Stimulated activated naive B cell treated with anti-CD40 and anti-IgM and Interleukin-4, amounts not matched to agents 10 μg/mL and 1 μg/mL and 100 μg/mL, for 72 hours (primary cell): ENCODE data around the gene MASP1.
"Not testable (repeated sequence)": the region's sequence is repeated elsewhere in the genome, so short reads cannot be mapped to it uniquely, and the experiment has no call there.

Source experiments
- ATAC-seq, 2 donors: fragments of 150-1000 bp; cut with Tn5 transposase; replicated peaks; 2 replicates each; pipeline ENCODE4 v1.10.0; 2021; ENCODE audit warnings: moderate library complexity in 1 of 2
- DNase-seq: peaks from one replicate; pipeline ENCODE4 v3.0.0; 2021
- H3K27ac Mint-ChIP-seq: one replicate; pipeline ENCODE4 v1.8.0; 2022; ENCODE audit warnings: mild to moderate bottlenecking, mixed read lengths
- H3K27me3 Mint-ChIP-seq, 2 donors: one replicate each; pipeline ENCODE4 v1.8.0; 2022; ENCODE audit warnings: mixed read lengths in 2 of 2
- H3K36me3 Mint-ChIP-seq, 2 donors: one replicate each; pipeline ENCODE4 v1.8.0; 2022; ENCODE audit warnings: mixed read lengths in 2 of 2, mild to moderate bottlenecking in 1 of 2
- H3K4me1 Mint-ChIP-seq, 2 donors: one replicate each; pipeline ENCODE4 v1.8.0; 2022; ENCODE audit warnings: mixed read lengths in 2 of 2, mild to moderate bottlenecking in 1 of 2
- H3K4me3 Mint-ChIP-seq, 2 donors: one replicate each; pipeline ENCODE4 v1.8.0; 2022; ENCODE audit warnings: mild to moderate bottlenecking in 2 of 2, mixed read lengths in 2 of 2, moderate library complexity in 1 of 2
- H3K9me3 Mint-ChIP-seq, 2 donors: one replicate each; pipeline ENCODE4 v1.8.0; 2022; ENCODE audit warnings: mixed read lengths in 2 of 2, mild to moderate bottlenecking in 1 of 2

The MASP1 gene

DNA sequence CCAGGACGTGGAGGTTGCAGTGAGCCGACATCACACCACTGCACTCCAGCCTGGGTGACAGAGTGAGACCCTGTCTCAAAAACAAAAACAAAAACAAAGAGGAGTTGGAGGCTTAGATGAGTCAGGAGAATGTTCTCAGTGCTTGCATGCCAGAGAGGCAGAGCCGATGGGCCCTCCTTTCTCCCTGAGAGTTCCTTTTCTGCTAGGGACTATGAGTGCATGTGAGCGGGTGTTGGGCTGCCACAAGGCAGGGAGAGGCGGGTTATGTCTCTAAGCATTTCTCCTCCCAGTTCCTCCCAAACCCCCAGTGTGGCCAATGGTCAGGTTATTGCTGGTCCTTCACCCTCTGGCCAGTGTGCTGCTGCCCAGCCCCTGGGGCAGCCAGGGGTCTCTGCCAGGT, 49.1 kb downstream of the MASP1 start:
- no peak for ATAC-seq
- DNase-seq = no peak
- Mint-ChIP-seq H3K36me3 (no peaks in the 10 kb centered on the region), H3K4me3 (no peak overlapping the region), H3K9me3 (peaks cover 4 to 5% of the 10 kb centered on the region in 2 donors), H3K27ac (no peak overlapping the region), H3K27me3 (peaks cover 13 to 18% of the 10 kb centered on the region in 2 donors), H3K4me1 (peaks cover 0 to 3% of the 10 kb centered on the region in 2 donors)

DNA sequence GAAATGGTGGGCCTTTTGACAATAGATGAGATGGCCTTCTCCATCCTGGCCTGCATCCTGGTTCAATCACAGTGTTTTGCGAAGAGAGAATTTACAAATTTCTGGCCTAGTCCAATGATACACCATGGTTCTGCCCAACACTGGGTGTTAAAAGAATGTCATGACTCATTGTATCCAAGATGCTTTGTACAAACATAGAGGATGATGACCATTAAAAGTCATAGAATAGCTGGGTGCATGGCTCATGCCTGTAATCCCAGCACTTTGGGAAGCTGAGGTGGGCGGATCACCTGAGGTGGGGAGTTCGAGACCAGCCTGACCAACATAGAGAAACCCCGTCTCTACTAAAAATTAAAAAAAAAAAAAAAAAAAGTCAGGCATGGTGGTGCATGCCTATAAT, 52.7 kb downstream of the MASP1 start:
- H3K4me3 Mint-ChIP-seq, H3K4me1 Mint-ChIP-seq, H3K27me3 Mint-ChIP-seq, H3K36me3 Mint-ChIP-seq, DNase-seq, H3K27ac Mint-ChIP-seq, H3K9me3 Mint-ChIP-seq, ATAC-seq: not testable (repeated sequence)

- DNase-seq = no peak
- Mint-ChIP-seq H3K4me1 (no peaks in the 10 kb centered on the region), H3K27me3 (peaks cover 0 to 4% of the 10 kb centered on the region in 2 donors), H3K4me3 (no peak overlapping the region), H3K9me3 (peaks cover 4 to 5% of the 10 kb centered on the region in 2 donors), H3K36me3 (no peaks in the 10 kb centered on the region), H3K27ac (no peak overlapping the region)
- no peak for ATAC-seq
These were observed 53.3 kb downstream of the MASP1 start for GRCh38 chr3:187238239-187238638.

DNA sequence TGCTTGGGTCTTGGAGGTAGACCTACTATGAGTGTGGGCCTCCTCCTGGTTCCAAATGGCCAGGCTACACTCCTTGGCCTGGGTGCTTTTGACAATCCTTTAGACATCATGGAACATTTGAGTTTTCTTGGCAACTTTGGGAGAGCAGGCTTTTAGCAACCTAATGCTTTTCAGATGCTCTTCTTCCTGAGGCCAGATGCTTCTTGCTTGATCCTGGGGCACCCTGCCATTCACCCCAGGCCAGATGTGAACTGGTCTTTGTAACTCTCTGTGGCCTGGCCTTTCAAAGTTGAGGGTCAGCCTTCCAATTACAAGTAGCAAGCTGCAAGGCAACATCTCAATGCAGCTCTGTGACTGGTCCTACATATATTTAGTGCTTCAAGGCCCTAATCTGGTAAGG, 53.8 kb downstream of the MASP1 start:
- ATAC-seq (no peak), DNase-seq (no peak)
- Mint-ChIP-seq H3K9me3 (peaks cover 4 to 5% of the 10 kb centered on the region in 2 donors), H3K4me3 (no peak overlapping the region), H3K27ac (no peak overlapping the region), H3K36me3 (no peaks in the 10 kb centered on the region), H3K27me3 (peaks cover 0 to 4% of the 10 kb centered on the region in 2 donors), H3K4me1 (no peaks in the 10 kb centered on the region)

DNA sequence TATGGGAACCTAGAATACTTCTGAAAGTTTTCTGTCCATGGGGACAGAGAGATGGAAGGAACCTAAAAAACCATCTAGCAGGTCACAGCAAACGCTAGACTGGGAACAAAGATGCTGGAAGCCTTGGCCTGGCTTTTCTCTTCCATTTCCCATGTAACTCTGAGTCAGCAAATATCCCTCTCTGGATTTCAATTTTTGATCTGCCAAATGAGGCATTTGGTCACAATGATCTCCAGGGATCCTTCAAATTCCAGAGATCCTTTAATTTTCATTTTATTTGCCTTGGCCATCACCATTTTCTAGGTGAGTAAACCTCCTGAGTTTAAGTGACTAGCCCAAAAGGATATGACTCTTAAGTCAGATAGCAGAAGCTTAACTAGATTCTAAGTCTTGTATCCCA, 54.6 kb downstream of the MASP1 start:
- Mint-ChIP-seq H3K27ac (no peak overlapping the region), H3K27me3 (peaks cover 0 to 4% of the 10 kb centered on the region in 2 donors), H3K9me3 (peaks cover 4 to 5% of the 10 kb centered on the region in 2 donors), H3K4me3 (no peak overlapping the region), H3K4me1 (no peaks in the 10 kb centered on the region), H3K36me3 (no peaks in the 10 kb centered on the region)
- DNase-seq = no peak
- ATAC-seq = no peak

- DNase-seq (no peak), ATAC-seq (no peak)
- Mint-ChIP-seq H3K4me1 (no peaks in the 10 kb centered on the region), H3K4me3 (no peak overlapping the region), H3K27ac (no peak overlapping the region), H3K9me3 (no peaks in the 10 kb centered on the region), H3K36me3 (no peaks in the 10 kb centered on the region), H3K27me3 (peaks cover 21% of the 10 kb centered on the region in 2 donors)
These were observed 61.5 kb downstream of the MASP1 start for GRCh38 chr3:187230011-187230410.

- no peak for ATAC-seq
- no peak overlapping the region for H3K4me3 Mint-ChIP-seq
- no peaks in the 10 kb centered on the region for H3K36me3 Mint-ChIP-seq
- H3K27me3 Mint-ChIP-seq = peaks cover 21 to 24% of the 10 kb centered on the region in 2 donors
- no peaks in the 10 kb centered on the region for H3K9me3 Mint-ChIP-seq
- no peak for DNase-seq
- H3K4me1 Mint-ChIP-seq = no peaks in the 10 kb centered on the region
- H3K27ac Mint-ChIP-seq = no peak overlapping the region
These were observed 62.8 kb downstream of the MASP1 start for GRCh38 chr3:187228740-187229139.

- Mint-ChIP-seq H3K4me3 (no peak overlapping the region), H3K36me3 (no peaks in the 10 kb centered on the region), H3K27me3 (peaks cover 17 to 29% of the 10 kb centered on the region in 2 donors), H3K9me3 (no peaks in the 10 kb centered on the region), H3K4me1 (no peaks in the 10 kb centered on the region), H3K27ac (no peak overlapping the region)
- ATAC-seq (no peak), DNase-seq (no peak)
These were observed 63.8 kb downstream of the MASP1 start for GRCh38 chr3:187227658-187228258.

DNA sequence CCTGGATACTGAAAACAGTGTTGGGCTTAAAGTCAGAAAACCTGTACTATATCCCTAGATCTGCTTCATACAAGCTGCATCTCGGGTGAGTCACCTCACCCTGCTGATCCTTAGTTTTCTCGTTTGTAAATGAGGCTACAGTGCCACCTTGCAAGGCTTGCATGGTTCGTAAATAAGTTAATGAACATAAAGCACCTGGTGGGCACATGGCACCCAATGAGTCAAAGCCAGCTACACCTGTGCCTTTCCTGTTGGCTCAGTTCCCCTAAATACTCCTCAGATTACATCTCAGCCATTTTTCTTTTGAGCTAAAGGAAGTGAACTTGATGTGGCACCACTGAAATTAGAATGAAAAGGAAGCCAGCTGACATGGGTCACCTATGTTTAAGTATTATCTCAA, 67.7 kb downstream of the MASP1 start:
- H3K4me3 Mint-ChIP-seq = no peak overlapping the region
- H3K36me3 Mint-ChIP-seq = no peaks in the 10 kb centered on the region
- DNase-seq (no peak), ATAC-seq (peak; percentile 48 to 66)
- H3K4me1 Mint-ChIP-seq = no peaks in the 10 kb centered on the region
- H3K27ac Mint-ChIP-seq = no peak overlapping the region
- peaks cover 23 to 38% of the 10 kb centered on the region in 2 donors for H3K27me3 Mint-ChIP-seq
- H3K9me3 Mint-ChIP-seq = no peaks in the 10 kb centered on the region

DNA sequence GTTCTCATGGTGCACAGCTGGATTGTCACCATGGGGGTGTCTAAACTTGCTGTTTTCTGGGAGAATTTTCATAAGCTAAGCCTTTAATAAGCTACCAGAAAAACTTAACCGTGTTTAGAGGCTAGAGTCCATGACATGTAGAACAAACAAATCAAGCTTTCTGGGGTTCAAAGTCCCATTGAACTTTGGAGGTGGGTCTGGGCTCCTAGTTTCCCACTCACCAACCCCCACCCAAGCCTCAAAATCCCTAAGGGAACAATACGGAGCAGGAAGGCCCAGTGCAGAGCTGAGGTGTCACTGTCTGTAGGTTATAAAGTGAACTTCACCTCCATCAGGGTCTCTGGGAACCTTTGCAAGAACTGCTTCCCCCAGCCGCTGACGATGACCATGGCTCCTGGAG, 68.7 kb downstream of the MASP1 start:
- H3K9me3 Mint-ChIP-seq = no peaks in the 10 kb centered on the region
- H3K4me1 Mint-ChIP-seq = no peaks in the 10 kb centered on the region
- no peak overlapping the region for H3K4me3 Mint-ChIP-seq
- peaks cover 25 to 36% of the 10 kb centered on the region in 2 donors for H3K27me3 Mint-ChIP-seq
- ATAC-seq = no peak
- no peaks in the 10 kb centered on the region for H3K36me3 Mint-ChIP-seq
- no peak for DNase-seq
- H3K27ac Mint-ChIP-seq = no peak overlapping the region

- H3K27ac Mint-ChIP-seq = no peak overlapping the region
- H3K4me3 Mint-ChIP-seq = no peak overlapping the region
- peaks cover 18 to 20% of the 10 kb centered on the region in 2 donors for H3K27me3 Mint-ChIP-seq
- no peak for DNase-seq
- H3K4me1 Mint-ChIP-seq = no peaks in the 10 kb centered on the region
- ATAC-seq = no peak
- H3K36me3 Mint-ChIP-seq = no peaks in the 10 kb centered on the region
- H3K9me3 Mint-ChIP-seq = no peaks in the 10 kb centered on the region
These were observed 76.1 kb downstream of the MASP1 start for GRCh38 chr3:187215460-187215859.

DNA sequence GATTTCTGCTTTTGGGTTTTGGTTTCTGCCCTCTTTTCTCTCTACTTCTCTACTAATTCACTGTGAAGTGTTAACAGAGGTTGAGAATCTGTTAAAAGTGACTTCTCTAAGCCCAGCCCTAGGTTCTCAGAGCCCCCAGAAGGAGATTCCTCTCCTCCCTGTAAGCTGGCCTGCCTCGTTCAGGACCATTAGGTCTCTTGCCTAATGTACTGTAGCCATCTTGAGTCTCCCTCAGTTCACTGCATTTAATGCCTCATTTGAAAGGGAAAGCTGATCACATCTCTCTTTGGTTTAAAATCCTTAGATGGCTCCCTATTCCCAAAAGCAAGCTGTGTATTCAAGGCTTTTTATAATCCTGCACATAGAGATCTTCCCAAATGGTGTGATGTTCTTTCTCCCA, 77.9 kb downstream of the MASP1 start:
- Mint-ChIP-seq H3K4me3 (no peak overlapping the region), H3K36me3 (no peaks in the 10 kb centered on the region), H3K9me3 (no peaks in the 10 kb centered on the region), H3K27me3 (peaks cover 16 to 19% of the 10 kb centered on the region in 2 donors), H3K27ac (no peak overlapping the region), H3K4me1 (no peaks in the 10 kb centered on the region)
- DNase-seq (no peak), ATAC-seq (no peak)

GRCh38 chr3:187212705-187213104, 78.8 kb downstream of the MASP1 start:
- ATAC-seq (no peak), DNase-seq (no peak)
- Mint-ChIP-seq H3K27me3 (peaks cover 15 to 20% of the 10 kb centered on the region in 2 donors), H3K4me1 (no peaks in the 10 kb centered on the region), H3K27ac (no peak overlapping the region), H3K36me3 (peaks cover 0 to under 1% of the 10 kb centered on the region in 2 donors), H3K4me3 (no peak overlapping the region), H3K9me3 (peaks cover 0 to 2% of the 10 kb centered on the region in 2 donors)

DNA sequence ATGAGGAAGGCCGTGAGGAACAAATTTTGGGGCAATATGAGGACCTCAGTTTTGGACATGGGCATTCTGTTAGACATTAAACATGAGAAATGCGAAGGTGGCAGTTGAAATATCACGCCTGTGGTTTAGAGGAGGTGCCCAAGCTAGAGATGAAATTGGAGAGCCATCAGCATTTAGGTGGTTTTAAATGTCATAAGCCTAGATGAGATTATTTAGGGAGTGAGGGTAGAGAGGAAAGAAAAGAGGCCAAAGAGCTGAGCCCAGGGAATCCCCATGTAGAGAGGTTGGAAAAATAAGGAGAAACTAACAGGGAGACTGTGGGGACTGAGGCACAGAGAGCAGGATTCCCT, 79.4 kb downstream of the MASP1 start:
- Mint-ChIP-seq H3K4me3 (no peak overlapping the region), H3K27me3 (peaks cover 17 to 25% of the 10 kb centered on the region in 2 donors), H3K27ac (no peak overlapping the region), H3K4me1 (no peaks in the 10 kb centered on the region), H3K36me3 (peaks cover 0 to 3% of the 10 kb centered on the region in 2 donors), H3K9me3 (peaks cover 0 to 5% of the 10 kb centered on the region in 2 donors)
- DNase-seq (no peak), ATAC-seq (no peak)

DNA sequence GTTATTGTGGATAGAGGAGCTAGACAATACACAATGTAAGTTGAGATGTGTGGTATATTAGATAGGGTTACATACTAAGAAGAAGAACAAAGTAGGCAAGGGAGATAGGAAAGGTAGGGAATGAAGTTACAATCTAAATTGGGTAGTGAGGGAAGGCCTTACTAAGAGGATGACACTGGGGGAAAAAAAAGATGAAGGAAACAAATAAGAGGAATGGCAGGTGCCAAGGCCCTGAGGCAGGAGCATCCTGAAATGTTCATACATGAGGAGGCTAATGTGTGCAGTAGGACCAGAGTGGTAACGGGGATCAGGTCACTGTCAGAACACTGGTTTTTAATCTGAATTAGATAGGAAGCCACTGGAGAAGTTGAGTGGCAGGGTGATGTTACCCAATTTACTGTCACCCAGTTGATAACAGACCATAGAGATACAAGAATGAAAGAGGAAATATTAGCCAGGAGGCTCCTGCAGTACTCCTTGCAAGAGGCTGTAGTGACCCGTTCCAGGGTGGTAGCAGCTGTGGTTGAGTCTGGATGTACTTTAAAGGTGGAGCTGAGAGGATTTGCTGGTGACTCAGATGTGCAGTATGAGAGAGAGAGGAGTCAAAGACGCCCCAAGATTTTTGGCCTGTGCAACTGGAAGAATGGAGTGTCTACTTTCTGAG, 79.9 kb downstream of the MASP1 start:
- DNase-seq (no peak), ATAC-seq (no peak)
- Mint-ChIP-seq H3K27ac (no peak overlapping the region), H3K4me1 (no peaks in the 10 kb centered on the region), H3K27me3 (peaks cover 20 to 30% of the 10 kb centered on the region in 2 donors), H3K4me3 (no peak overlapping the region), H3K9me3 (peaks cover 0 to 8% of the 10 kb centered on the region in 2 donors), H3K36me3 (peaks cover 0 to 3% of the 10 kb centered on the region in 2 donors)
